Vagina (tissue), 2 donors: Measurements from ENCODE around the gene TNRC18.

ENCODE experiments used
- CTCF ChIP-seq, 3 experiments: fragments of 450-650 bp in 2 of 3; fragments of 200-600 bp in 1 of 3; sonication (generic) in 1 of 3; IDR thresholded peaks; one replicate each; pipeline ENCODE4 v1.5.1; 2017 to 2019; ENCODE audit warnings: antibody characterized with exemption in 3 of 3, mild to moderate bottlenecking in 2 of 3, moderate library complexity in 2 of 3
- POLR2AphosphoS5 ChIP-seq, 2 donors: sonication (generic); formaldehyde crosslinking; IDR thresholded peaks; one replicate each; pipeline ENCODE4 v1.9.0; 2017; ENCODE audit warnings: antibody characterized with exemption in 2 of 2, mild to moderate bottlenecking in 2 of 2, low read depth in 1 of 2; ENCODE audit not compliant: insufficient read depth in 1 of 2

- TF ChIP-seq CTCF (IDR thresholded peaks at IDR 0.05): no peak
- TF ChIP-seq POLR2AphosphoS5 (IDR thresholded peaks at IDR 0.05; ENCODE audit: insufficient read depth in 1 of 2, low read depth in 1 of 2): no peak
These were observed 43.1 kb downstream of the TNRC18 start for GRCh38 chr7:5380350-5381070.
